IMR-90 (cell line): ENCODE results near the gene ZXDC. TPM values are rescaled to one million over a fixed set of nuclear protein-coding genes. Genes with fewer than 3 reads are reported as not detected.

Experiments used
- ATAC-seq: fragments of 200-7000 bp; cut with Tn5 transposase; 2 replicates; pipeline ENCODE4 v1.9.1; 2020; ENCODE audit warnings: low read depth, mild to moderate bottlenecking, moderate library complexity
- BruUV-seq: library from RNA; stranded (reverse); fragments of 400-500 nt; replicated peaks from 2 replicates; lab custom pipeline; 2021; lab: Mats Ljungman, UMichigan
- CTCF ChIA-PET: fragments of 300-600 bp; formaldehyde crosslinking; extraction: SDS; loops from one replicate; lab custom pipeline; 2021; ENCODE audit warnings: antibody characterized with exemption; lab: Yijun Ruan, JAX
- POLR2A ChIA-PET: fragments of 300-600 bp; sonication (Branson Sonifier 250); formaldehyde crosslinking; loops from one replicate; lab custom pipeline; 2022; ENCODE audit warnings: antibody characterized with exemption; ENCODE audit not compliant: unreplicated experiment; lab: Charles Lee
- DNase-seq: peaks from one replicate; pipeline ENCODE4 v3.0.0; 2013
- H2AFZ ChIP-seq: replicated peaks from 2 replicates; pipeline ENCODE3; 2013; ENCODE audit warnings: low read length, mild to moderate bottlenecking; ENCODE audit not compliant: poor library complexity
- H2AK5ac ChIP-seq: 2 replicates; pipeline ENCODE4 v1.6.1; 2013; ENCODE audit warnings: low read depth, low read length, inconsistent platforms
- H2AK9ac ChIP-seq: replicated peaks from 2 replicates; pipeline ENCODE3; 2013; ENCODE audit warnings: mild to moderate bottlenecking, low read depth, low read length, moderate library complexity; ENCODE audit not compliant: poor library complexity
- H2BK120ac ChIP-seq: 2 replicates; pipeline ENCODE4 v1.6.1; 2013; ENCODE audit warnings: low read depth, low read length, inconsistent platforms
- H2BK15ac ChIP-seq: 3 replicates; pipeline ENCODE4 v1.6.1; 2013; ENCODE audit warnings: low read depth, low read length, inconsistent platforms
- H2BK20ac ChIP-seq: 2 replicates; pipeline ENCODE4 v1.6.1; 2013; ENCODE audit warnings: low read depth, mild to moderate bottlenecking, inconsistent platforms, low read length, moderate library complexity
- H2BK5ac ChIP-seq: 2 replicates; pipeline ENCODE4 v1.6.1; 2013; ENCODE audit warnings: mild to moderate bottlenecking, low read depth, low read length, inconsistent platforms; ENCODE audit not compliant: poor library complexity, severe bottlenecking
- H3K14ac ChIP-seq: replicated peaks from 2 replicates; pipeline ENCODE4 v1.6.1; 2013; ENCODE audit warnings: low read depth, low read length, inconsistent platforms
- H3K18ac ChIP-seq: 2 replicates; pipeline ENCODE4 v1.6.1; 2013; ENCODE audit warnings: low read depth, low read length, control low read depth
- H3K23ac ChIP-seq: 2 replicates; pipeline ENCODE4 v1.6.1; 2013; ENCODE audit warnings: low read depth, low read length, inconsistent platforms
- H3K27ac ChIP-seq: 2 replicates; pipeline ENCODE4 v1.5.1; 2013; ENCODE audit warnings: mild to moderate bottlenecking, control low read depth, low read length; ENCODE audit not compliant: insufficient read depth
- H3K27me3 ChIP-seq: 2 replicates; pipeline ENCODE4 v1.6.1; 2013; ENCODE audit warnings: low read length; ENCODE audit not compliant: control insufficient read depth, insufficient read depth
- H3K36me3 ChIP-seq: 2 replicates; pipeline ENCODE4 v1.6.1; 2013; ENCODE audit warnings: low read length, mixed read lengths; ENCODE audit not compliant: control insufficient read depth, insufficient read depth
- H3K4ac ChIP-seq: 2 replicates; pipeline ENCODE4 v1.6.1; 2013; ENCODE audit warnings: low read depth, low read length, inconsistent platforms
- H3K4me1 ChIP-seq: 2 replicates; pipeline ENCODE4 v1.6.1; 2013; ENCODE audit warnings: low read length, mixed read lengths; ENCODE audit not compliant: control insufficient read depth, insufficient read depth
- H3K4me2 ChIP-seq: 2 replicates; pipeline ENCODE4 v1.6.1; 2013; ENCODE audit warnings: low read depth, mild to moderate bottlenecking, control low read depth, low read length, moderate library complexity
- H3K4me3 ChIP-seq: 2 replicates; pipeline ENCODE4 v1.5.1; 2013; ENCODE audit warnings: low read depth, mild to moderate bottlenecking, control low read depth, low read length, moderate library complexity; ENCODE audit not compliant: insufficient read depth
- H3K56ac ChIP-seq: 2 replicates; pipeline ENCODE4 v1.6.1; 2013; ENCODE audit warnings: low read length, inconsistent platforms; ENCODE audit not compliant: insufficient read depth; ENCODE audit errors: extremely low read depth
- H3K79me1 ChIP-seq, 2 experiments: 2 replicates each; pipeline ENCODE4 v1.6.1; 2013; ENCODE audit warnings: low read length in 2 of 2, inconsistent platforms in 1 of 2, low read depth in 1 of 2
- H3K9ac ChIP-seq: 2 replicates; pipeline ENCODE4 v1.6.1; 2013; ENCODE audit warnings: low read depth, low read length, control low read depth
- H3K9me1 ChIP-seq: 2 replicates; pipeline ENCODE4 v1.6.1; 2013; ENCODE audit warnings: low read length, inconsistent platforms; ENCODE audit not compliant: insufficient read depth
- H3K9me3 ChIP-seq: 2 replicates; pipeline ENCODE4 v1.6.1; 2013; ENCODE audit warnings: low read length; ENCODE audit not compliant: control insufficient read depth, insufficient read depth
- H4K20me1 ChIP-seq: 2 replicates; pipeline ENCODE4 v1.6.1; 2013; ENCODE audit warnings: low read length, inconsistent platforms; ENCODE audit not compliant: insufficient read depth
- H4K5ac ChIP-seq: 2 replicates; pipeline ENCODE4 v1.6.1; 2013; ENCODE audit warnings: mild to moderate bottlenecking, low read depth, low read length, control low read depth
- H4K8ac ChIP-seq, 2 experiments: 2 replicates each; pipeline ENCODE4 v1.6.1; 2013; ENCODE audit warnings: low read depth in 2 of 2, low read length in 2 of 2, control low read depth in 1 of 2, inconsistent platforms in 1 of 2
- H4K91ac ChIP-seq: 2 replicates; pipeline ENCODE4 v1.6.1; 2013; ENCODE audit warnings: low read depth, low read length, inconsistent platforms; ENCODE audit not compliant: insufficient read depth
- BHLHE40 ChIP-seq: fragments of 150-350 bp; IDR thresholded peaks from 2 replicates; pipeline ENCODE4 v1.6.1; 2016; ENCODE audit warnings: mild to moderate bottlenecking, low read depth, low read length
- ELK1 ChIP-seq: fragments of 150-350 bp; IDR thresholded peaks from 2 replicates; pipeline ENCODE4 v1.6.1; 2016; ENCODE audit warnings: low read depth, mild to moderate bottlenecking, low read length, moderate library complexity, borderline replicate concordance
- MAZ ChIP-seq: IDR thresholded peaks from 2 replicates; pipeline ENCODE4 v1.6.1; 2012; ENCODE audit warnings: low read depth, mild to moderate bottlenecking, low read length, improper control_type of control experiment, moderate library complexity, borderline replicate concordance
- WGBS, 2 experiments: methylation state at CpG; one replicate each; pipeline versions ENCODE4 v1.1.5 to v1.1.7; 2013; ENCODE audit warnings: missing lambda C conversion rate in 2 of 2; ENCODE audit not compliant: insufficient read length in 1 of 2; ENCODE audit errors: extremely low coverage in 2 of 2; 5-methylcytosine and 5-hydroxymethylcytosine counted together
- dilution Hi-C: fragments of 300-500 bp; cut with HindIII; formaldehyde crosslinking; loops from one replicate; pipeline ENCODE4 v1.14.3; 2018; ENCODE audit warnings: low sequenced_read_pairs; ENCODE audit not compliant: unreplicated experiment
- in situ Hi-C: fragments of 300-500 bp; cut with MboI; formaldehyde crosslinking; loops from 3 replicates; pipeline ENCODE4 v1.14.3; 2019; ENCODE audit warnings: low sequenced_read_pairs, inconsistent platforms, mixed read lengths
- intact Hi-C: fragments of 100-400 bp; cut with micrococcal nuclease; formaldehyde crosslinking; loops from 2 replicates; pipeline ENCODE4 v1.10.0; 2022
- polyA plus RNA-seq, 3 experiments: library from polyadenylated mRNA; depleted of rRNA; stranded (reverse); fragments of >200 nt; gene quantifications; 2 replicates each; pipeline ENCODE4 v1.2.3, GENCODE V29; 2012; ENCODE audit warnings: low replicate concordance in 1 of 3
- total RNA-seq: library from RNA; depleted of rRNA; stranded (reverse); fragments of >200 nt; gene quantifications from 2 replicates; pipeline ENCODE4 v1.2.3, GENCODE V29; 2012

Gene ZXDC
- total and polyA plus RNA-seq, 2 of the 4 experiments (the other 2 are of a cell fraction), result 11.5 to 14.3 TPM

- Histone ChIP-seq H4K91ac (peak overlapping the region; percentile 85), H3K79me1 (peaks cover 24 to 36% of the 10 kb centered on the region in 2 experiments), H3K4me3 (peak overlapping the region; percentile 76), H3K9ac (peak overlapping the region; percentile 46), H2AK5ac (0 out of 2 replicates have a peak overlapping the region, but pooled peaks have one; percentile 27), H4K8ac (peak overlapping the region; percentile 95 to 99), H2BK20ac (0 out of 2 replicates have a peak overlapping the region, but pooled peaks have one; percentile 23), H3K36me3 (peaks cover 3% of the 10 kb centered on the region; the same call in 1 of the 2 replicates), H3K9me3 (no peaks in the 10 kb centered on the region), H4K5ac (peak overlapping the region; percentile 70), H3K27me3 (no peaks in the 10 kb centered on the region; the same call in 1 of the 2 replicates), H4K20me1 (peaks cover 32% of the 10 kb centered on the region), H3K23ac (peak overlapping the region; percentile 84), H2AK9ac (peak overlapping the region; percentile 77), H2BK120ac (peak overlapping the region; percentile 67; the same call in 1 of the 2 replicates), H3K14ac (peak overlapping the region; percentile 98), H3K4ac (peak overlapping the region; percentile 92), H3K27ac (peak overlapping the region; percentile 8), H2BK5ac (peak overlapping the region; percentile 32), H3K4me2 (peak overlapping the region; percentile 78), H2AFZ (peak overlapping the region; percentile 100), H2BK15ac (no peak overlapping the region), H3K18ac (peak overlapping the region; percentile 72), H3K4me1 (peaks cover 16% of the 10 kb centered on the region), H3K56ac (no peak overlapping the region; the same call in 1 of the 2 replicates), H3K9me1 (peaks cover 26% of the 10 kb centered on the region)
- ATAC-seq (no peak), DNase-seq (peak; percentile 25)
- in situ Hi-C loops, result no loop called here
- dilution Hi-C loops, result no loop called here
- WGBS, 2 experiments, result 10% methylated on average over 33 of the region's 66 CpGs; no CpG with 5 or more reads in 1 of the 2 experiments
- no TSS peak for BruUV-seq
- TF ChIP-seq ELK1, result no peak
- peak; percentile 70 for TF ChIP-seq BHLHE40
- TF ChIP-seq MAZ, result no peak
- intact Hi-C loops, result loop anchor here (5.0 to 10.0 kb wide), 2 partner anchors 219 to 342 kb away; no protein-coding TSS in a partner anchor
- ChIA-PET CTCF (interaction anchor here (0.6 kb wide), 1 partner anchor 21 kb away, joined by 3 read pairs; no protein-coding TSS in a partner anchor), POLR2A (no interaction called here)
These were observed 722 bp upstream of the ZXDC start for GRCh38 chr3:126476166-126477060.
